ENCODE results near the gene GADD45B.

- TF ChIP-seq YY1 (IDR thresholded peaks at IDR 0.05; ENCODE audit: extremely low read depth, insufficient replicate concordance, low read depth, low read length) (no peak), RAD21 (IDR thresholded peaks at IDR 0.05; ENCODE audit: low read depth) (no peak), EZH2 (IDR thresholded peaks at IDR 0.05) (no peak), POLR2A (IDR thresholded peaks at IDR 0.05; ENCODE audit: borderline replicate concordance, extremely low read depth, insufficient read depth, insufficient read length) (no peak), CBX3 (IDR thresholded peaks at IDR 0.05; ENCODE audit: low read depth) (no peak)
- TF ChIP-seq, protein P1, sequence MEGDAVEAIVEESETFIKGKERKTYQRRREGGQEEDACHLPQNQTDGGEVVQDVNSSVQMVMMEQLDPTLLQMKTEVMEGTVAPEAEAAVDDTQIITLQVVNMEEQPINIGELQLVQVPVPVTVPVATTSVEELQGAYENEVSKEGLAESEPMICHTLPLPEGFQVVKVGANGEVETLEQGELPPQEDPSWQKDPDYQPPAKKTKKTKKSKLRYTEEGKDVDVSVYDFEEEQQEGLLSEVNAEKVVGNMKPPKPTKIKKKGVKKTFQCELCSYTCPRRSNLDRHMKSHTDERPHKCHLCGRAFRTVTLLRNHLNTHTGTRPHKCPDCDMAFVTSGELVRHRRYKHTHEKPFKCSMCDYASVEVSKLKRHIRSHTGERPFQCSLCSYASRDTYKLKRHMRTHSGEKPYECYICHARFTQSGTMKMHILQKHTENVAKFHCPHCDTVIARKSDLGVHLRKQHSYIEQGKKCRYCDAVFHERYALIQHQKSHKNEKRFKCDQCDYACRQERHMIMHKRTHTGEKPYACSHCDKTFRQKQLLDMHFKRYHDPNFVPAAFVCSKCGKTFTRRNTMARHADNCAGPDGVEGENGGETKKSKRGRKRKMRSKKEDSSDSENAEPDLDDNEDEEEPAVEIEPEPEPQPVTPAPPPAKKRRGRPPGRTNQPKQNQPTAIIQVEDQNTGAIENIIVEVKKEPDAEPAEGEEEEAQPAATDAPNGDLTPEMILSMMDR (IDR thresholded peaks at IDR 0.05 in 2 of 3, conservative IDR thresholded peaks at IDR 0.05 in 1 of 3; ENCODE audit: borderline replicate concordance in 1 of 3, insufficient read depth in 1 of 3, low read depth in 2 of 3, low read length in 2 of 3) = no peak
- TF ChIP-seq, protein P2, sequence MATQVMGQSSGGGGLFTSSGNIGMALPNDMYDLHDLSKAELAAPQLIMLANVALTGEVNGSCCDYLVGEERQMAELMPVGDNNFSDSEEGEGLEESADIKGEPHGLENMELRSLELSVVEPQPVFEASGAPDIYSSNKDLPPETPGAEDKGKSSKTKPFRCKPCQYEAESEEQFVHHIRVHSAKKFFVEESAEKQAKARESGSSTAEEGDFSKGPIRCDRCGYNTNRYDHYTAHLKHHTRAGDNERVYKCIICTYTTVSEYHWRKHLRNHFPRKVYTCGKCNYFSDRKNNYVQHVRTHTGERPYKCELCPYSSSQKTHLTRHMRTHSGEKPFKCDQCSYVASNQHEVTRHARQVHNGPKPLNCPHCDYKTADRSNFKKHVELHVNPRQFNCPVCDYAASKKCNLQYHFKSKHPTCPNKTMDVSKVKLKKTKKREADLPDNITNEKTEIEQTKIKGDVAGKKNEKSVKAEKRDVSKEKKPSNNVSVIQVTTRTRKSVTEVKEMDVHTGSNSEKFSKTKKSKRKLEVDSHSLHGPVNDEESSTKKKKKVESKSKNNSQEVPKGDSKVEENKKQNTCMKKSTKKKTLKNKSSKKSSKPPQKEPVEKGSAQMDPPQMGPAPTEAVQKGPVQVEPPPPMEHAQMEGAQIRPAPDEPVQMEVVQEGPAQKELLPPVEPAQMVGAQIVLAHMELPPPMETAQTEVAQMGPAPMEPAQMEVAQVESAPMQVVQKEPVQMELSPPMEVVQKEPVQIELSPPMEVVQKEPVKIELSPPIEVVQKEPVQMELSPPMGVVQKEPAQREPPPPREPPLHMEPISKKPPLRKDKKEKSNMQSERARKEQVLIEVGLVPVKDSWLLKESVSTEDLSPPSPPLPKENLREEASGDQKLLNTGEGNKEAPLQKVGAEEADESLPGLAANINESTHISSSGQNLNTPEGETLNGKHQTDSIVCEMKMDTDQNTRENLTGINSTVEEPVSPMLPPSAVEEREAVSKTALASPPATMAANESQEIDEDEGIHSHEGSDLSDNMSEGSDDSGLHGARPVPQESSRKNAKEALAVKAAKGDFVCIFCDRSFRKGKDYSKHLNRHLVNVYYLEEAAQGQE (IDR thresholded peaks at IDR 0.05; ENCODE audit: low read depth) = no peak
Measured at GRCh38 chr19:2516727-2517126, 40.8 kb downstream of the GADD45B start.

Data from HCT116 (cell line).